Peyer's patch (tissue), 4 donors: ENCODE data around the gene NRXN3. TPM values are rescaled to one million over a fixed set of nuclear protein-coding genes. Genes with fewer than 3 reads are reported as not detected.

ENCODE experiments used
- DNase-seq, 3 donors: peaks; one replicate each; pipeline ENCODE4 v3.0.0-alpha.2; 2017 to 2019
- H3K27ac ChIP-seq, 4 donors: fragments of 200-600 bp; sonication (generic); one replicate each; pipeline ENCODE4 v1.5.1; 2016 to 2019
- H3K27me3 ChIP-seq, 2 donors: fragments of 200-600 bp; sonication (generic); one replicate each; pipeline ENCODE4 v1.5.1; 2019
- H3K36me3 ChIP-seq, 3 donors: fragments of 200-600 bp; sonication (generic); one replicate each; pipeline ENCODE4 v1.5.1; 2016 to 2019
- H3K4me1 ChIP-seq, 4 donors: fragments of 200-600 bp; sonication (generic); one replicate each; pipeline ENCODE4 v1.5.1; 2016 to 2019
- H3K4me3 ChIP-seq, 4 donors: fragments of 200-600 bp; sonication (generic); 1 replicate in 3 of 4; 2 replicates in 1 of 4; pipeline ENCODE4 v1.5.1; 2016 to 2019; ENCODE audit warnings: mild to moderate bottlenecking in 1 of 4
- H3K9me3 ChIP-seq, 4 donors: fragments of 200-600 bp; sonication (generic); one replicate each; pipeline ENCODE4 v1.5.1; 2016 to 2019; ENCODE audit warnings: mild to moderate bottlenecking in 1 of 4
- POLR2A ChIP-seq, 2 donors: fragments of 450-650 bp; IDR thresholded peaks; one replicate each; pipeline ENCODE4 v1.5.1; 2017; ENCODE audit warnings: antibody characterized with exemption in 2 of 2, mild to moderate bottlenecking in 2 of 2, moderate library complexity in 2 of 2
- total RNA-seq, 4 donors: library from RNA; depleted of rRNA; stranded (reverse); fragments of >200 nt; gene quantifications; one replicate each; pipeline ENCODE4 v1.1.0, GENCODE V29; 2016
- TF ChIP-seq, protein P1 (sequence below), 6 experiments: fragments of 450-650 bp in 4 of 6; fragments of 200-600 bp in 2 of 6; sonication (generic) in 1 of 6; IDR thresholded peaks; one replicate each; pipeline ENCODE4 v1.5.1; 2017 to 2019; ENCODE audit warnings: antibody characterized with exemption in 6 of 6, mild to moderate bottlenecking in 3 of 6, moderate library complexity in 1 of 6

The NRXN3 gene
- total RNA-seq, 4 donors from 2014 or later = 1.6 to 10.2 (median 4.4) TPM

DNA sequence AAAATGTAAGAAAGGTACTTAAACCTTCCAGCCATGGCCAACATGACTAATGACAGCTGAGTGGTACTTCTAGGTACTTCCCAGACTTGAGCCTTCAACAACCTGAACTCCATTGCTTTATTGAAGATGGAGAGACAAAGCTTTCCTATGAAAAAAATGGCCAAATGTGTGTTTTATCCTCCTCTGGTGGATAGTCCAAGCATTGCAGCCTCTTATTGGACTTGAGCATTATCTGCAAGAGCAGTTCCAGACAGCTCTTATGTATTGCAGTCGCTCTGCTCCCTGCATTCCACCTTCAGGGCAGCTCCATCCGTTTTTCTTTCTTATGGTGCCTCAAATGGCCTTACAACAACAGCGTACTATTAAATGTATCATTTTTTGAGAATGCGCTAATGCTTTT is 588.2 kb downstream of the NRXN3 start:
- DNase-seq = no peak
- TF ChIP-seq, protein P1, sequence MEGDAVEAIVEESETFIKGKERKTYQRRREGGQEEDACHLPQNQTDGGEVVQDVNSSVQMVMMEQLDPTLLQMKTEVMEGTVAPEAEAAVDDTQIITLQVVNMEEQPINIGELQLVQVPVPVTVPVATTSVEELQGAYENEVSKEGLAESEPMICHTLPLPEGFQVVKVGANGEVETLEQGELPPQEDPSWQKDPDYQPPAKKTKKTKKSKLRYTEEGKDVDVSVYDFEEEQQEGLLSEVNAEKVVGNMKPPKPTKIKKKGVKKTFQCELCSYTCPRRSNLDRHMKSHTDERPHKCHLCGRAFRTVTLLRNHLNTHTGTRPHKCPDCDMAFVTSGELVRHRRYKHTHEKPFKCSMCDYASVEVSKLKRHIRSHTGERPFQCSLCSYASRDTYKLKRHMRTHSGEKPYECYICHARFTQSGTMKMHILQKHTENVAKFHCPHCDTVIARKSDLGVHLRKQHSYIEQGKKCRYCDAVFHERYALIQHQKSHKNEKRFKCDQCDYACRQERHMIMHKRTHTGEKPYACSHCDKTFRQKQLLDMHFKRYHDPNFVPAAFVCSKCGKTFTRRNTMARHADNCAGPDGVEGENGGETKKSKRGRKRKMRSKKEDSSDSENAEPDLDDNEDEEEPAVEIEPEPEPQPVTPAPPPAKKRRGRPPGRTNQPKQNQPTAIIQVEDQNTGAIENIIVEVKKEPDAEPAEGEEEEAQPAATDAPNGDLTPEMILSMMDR (IDR thresholded peaks at IDR 0.05) = peak in 3 of 6 experiments; percentile 13 to 27 (median 24)
- no peak for TF ChIP-seq POLR2A (IDR thresholded peaks at IDR 0.05)
- H3K9me3 ChIP-seq = no peaks in the 10 kb centered on the region
- no peak overlapping the region for H3K4me3 ChIP-seq
- no peaks in the 10 kb centered on the region for H3K36me3 ChIP-seq
- no peak overlapping the region for H3K27ac ChIP-seq
- H3K4me1 ChIP-seq = no peaks in the 10 kb centered on the region
- no peaks in the 10 kb centered on the region for H3K27me3 ChIP-seq

DNA sequence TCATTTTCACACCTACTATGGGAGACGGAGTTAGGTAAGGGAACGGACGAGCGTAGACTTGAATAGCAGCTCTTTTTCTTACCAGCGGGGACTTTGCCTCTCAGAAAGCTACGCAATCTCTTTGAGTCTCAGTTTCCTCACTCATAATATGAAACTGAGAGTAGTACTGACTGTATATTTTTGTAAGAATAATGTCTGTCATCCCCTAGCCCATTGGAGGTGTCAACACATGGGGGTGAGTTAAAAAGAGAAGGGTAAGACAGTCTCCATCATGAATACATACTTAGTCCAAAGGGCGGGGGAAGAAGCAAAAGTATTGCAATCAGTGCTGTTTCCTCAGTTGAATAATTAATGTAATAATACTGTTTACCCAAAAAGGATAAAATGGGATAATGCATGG is 592.2 kb downstream of the NRXN3 start:
- Histone ChIP-seq H3K36me3 (no peaks in the 10 kb centered on the region), H3K27ac (no peak overlapping the region), H3K4me1 (no peaks in the 10 kb centered on the region), H3K9me3 (no peaks in the 10 kb centered on the region), H3K4me3 (no peak overlapping the region), H3K27me3 (no peaks in the 10 kb centered on the region)
- DNase-seq = no peak
- TF ChIP-seq, protein P1 (IDR thresholded peaks at IDR 0.05) = no peak

DNA sequence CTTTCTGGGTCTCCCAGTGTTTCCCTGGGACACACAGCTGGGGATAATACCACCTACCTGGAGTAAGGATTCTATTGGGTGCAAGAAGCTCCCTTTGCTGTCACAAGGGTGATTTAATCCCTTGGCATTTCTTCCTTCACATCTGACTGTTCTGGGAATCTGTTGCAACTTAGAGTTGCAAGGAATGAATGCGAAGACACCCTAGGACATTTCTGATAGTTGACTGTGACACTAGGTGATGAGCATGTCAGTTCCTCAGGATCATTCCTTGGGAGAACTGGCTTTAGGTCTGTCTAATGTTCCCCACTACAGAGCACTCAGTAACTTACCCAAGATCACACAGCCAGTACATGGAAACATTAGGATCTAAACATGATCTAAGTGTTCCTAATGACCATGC is 593.6 kb downstream of the NRXN3 start:
- Histone ChIP-seq H3K27me3 (no peaks in the 10 kb centered on the region), H3K27ac (no peak overlapping the region), H3K9me3 (no peaks in the 10 kb centered on the region), H3K4me3 (no peak overlapping the region), H3K4me1 (no peaks in the 10 kb centered on the region), H3K36me3 (no peaks in the 10 kb centered on the region)
- no peak for TF ChIP-seq POLR2A (IDR thresholded peaks at IDR 0.05)
- TF ChIP-seq, protein P1 (IDR thresholded peaks at IDR 0.05) = no peak
- no peak for DNase-seq

DNA sequence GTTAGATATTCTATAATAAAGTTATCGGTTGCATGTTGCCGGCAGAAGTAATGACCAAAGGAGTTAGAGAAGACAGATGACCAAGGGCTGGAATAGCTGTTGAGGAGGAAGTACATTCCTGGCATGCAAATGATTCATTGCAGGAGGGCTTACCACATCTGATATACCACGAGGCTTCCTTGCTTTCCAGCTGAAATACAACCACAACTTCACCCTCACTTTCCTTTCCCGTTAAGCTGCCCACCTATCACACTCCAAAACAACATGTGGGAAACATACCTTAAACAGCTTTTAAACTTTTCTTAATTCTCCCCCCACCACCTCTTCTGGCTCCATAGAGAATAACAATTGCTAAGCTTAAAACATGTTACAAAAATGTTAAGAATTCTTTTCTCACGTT is 594.1 kb downstream of the NRXN3 start:
- H3K27me3 ChIP-seq = no peaks in the 10 kb centered on the region
- TF ChIP-seq, protein P1 (IDR thresholded peaks at IDR 0.05) = no peak
- TF ChIP-seq POLR2A (IDR thresholded peaks at IDR 0.05) = no peak
- no peak overlapping the region for H3K4me3 ChIP-seq
- H3K4me1 ChIP-seq = no peaks in the 10 kb centered on the region
- no peak overlapping the region for H3K27ac ChIP-seq
- no peaks in the 10 kb centered on the region for H3K36me3 ChIP-seq
- DNase-seq = no peak
- H3K9me3 ChIP-seq = no peaks in the 10 kb centered on the region

DNA sequence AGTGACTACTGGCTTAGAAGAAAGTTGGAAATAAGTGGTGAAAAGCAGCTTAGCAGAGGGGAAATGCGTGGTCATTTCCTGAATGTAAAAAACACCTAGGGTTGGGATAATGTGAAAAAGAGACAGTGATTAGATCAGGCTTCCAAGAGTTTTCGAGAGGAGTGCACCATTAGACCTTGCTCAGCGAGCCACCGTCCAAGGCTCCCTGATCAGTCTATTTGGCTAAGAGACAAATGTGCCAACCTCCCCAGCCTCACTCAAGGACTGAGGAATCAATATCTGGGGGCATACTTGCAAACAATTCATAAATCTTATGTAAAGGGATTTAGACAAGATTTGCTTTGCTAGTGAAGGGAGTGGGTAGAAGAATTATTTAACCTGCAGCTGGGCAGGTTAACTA is 594.5 kb downstream of the NRXN3 start:
- no peak for TF ChIP-seq POLR2A (IDR thresholded peaks at IDR 0.05)
- TF ChIP-seq, protein P1 (IDR thresholded peaks at IDR 0.05) = no peak
- Histone ChIP-seq H3K36me3 (no peaks in the 10 kb centered on the region), H3K27me3 (no peaks in the 10 kb centered on the region), H3K4me1 (no peaks in the 10 kb centered on the region), H3K4me3 (no peak overlapping the region), H3K9me3 (no peaks in the 10 kb centered on the region), H3K27ac (no peak overlapping the region)
- DNase-seq = no peak

DNA sequence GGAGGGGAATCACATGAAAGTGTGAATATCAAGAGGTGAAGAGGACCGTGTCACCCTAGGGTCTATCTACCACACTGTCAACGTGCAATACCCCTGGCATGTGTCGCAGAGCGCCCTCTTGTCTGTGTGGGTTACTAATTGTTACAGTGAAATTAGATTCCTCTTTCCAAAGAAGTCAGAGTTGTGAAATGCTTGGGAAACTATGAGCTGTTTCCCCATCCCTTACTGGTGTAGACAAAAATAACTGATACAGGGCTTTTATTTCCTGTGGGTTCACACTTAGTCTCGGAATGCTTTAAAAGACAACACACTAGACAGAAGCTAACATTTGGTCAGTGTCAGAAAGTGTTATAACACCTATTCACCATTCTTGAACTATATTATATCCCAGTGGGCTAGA is 597.3 kb downstream of the NRXN3 start:
- no peaks in the 10 kb centered on the region for H3K36me3 ChIP-seq
- no peak overlapping the region for H3K4me3 ChIP-seq
- H3K27ac ChIP-seq = no peak overlapping the region
- H3K27me3 ChIP-seq = no peaks in the 10 kb centered on the region
- TF ChIP-seq, protein P1 (IDR thresholded peaks at IDR 0.05) = no peak
- no peak for TF ChIP-seq POLR2A (IDR thresholded peaks at IDR 0.05)
- H3K9me3 ChIP-seq = no peaks in the 10 kb centered on the region
- no peaks in the 10 kb centered on the region for H3K4me1 ChIP-seq
- no peak for DNase-seq
